ENCODE data around the gene OBP2A. TPM values are rescaled to one million over a fixed set of nuclear protein-coding genes. Genes with fewer than 3 reads are reported as not detected.

The OBP2A gene
- total RNA-seq, 1 experiment from 2014 or later: not detected

DNA sequence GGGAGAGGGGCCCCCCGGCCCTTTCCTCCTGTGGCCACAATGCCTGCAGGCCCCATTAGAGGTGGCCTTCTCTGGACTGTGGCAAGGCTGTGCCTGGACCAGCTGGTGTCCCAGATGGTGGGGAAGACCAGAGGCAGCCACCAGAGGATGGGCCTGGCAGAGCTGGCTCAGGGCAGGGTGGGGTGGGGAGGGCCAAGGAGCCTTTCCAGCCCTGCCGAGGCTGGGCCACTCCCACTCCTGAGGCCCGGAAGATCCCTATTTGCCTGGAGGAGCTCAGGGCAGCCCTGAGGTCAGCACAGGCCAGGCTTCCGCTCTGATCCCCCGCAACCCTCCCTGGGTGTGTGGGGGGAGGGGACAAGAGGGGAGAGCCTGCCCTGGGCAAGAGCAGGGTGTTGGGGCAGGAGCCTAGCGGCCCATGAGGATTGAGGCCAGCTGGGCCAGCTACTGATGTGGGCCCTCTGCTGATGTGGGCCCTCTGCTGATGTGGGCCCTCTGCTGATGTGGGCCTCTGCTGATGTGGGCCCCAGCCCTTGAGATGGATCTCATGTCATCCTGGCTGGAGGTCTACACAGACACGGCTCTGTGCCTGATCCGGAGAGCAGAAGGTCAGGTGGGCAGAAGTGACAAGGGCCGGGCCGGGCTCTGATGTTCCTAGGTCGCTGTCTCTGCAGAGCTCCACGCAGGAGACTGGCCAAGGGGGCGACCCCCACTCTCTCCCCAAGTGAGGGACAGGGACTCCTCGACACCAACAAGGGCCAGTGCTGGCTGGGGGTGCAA is 39.4 kb upstream of the OBP2A start:
- Histone ChIP-seq H3K79me1 (ENCODE audit: insufficient read depth, low read depth, low read length, poor library complexity, severe bottlenecking) (no peaks in the 10 kb centered on the region), H3K56ac (ENCODE audit: insufficient read length, low read depth, low read length) (no peak overlapping the region), H3K9ac (ENCODE audit: extremely low read depth, insufficient read length, low read length) (no peak overlapping the region), H3K79me2 (ENCODE audit: insufficient read depth, low read length) (no peaks in the 10 kb centered on the region), H4K20me1 (ENCODE audit: control insufficient read depth, insufficient read depth, insufficient read length) (no peaks in the 10 kb centered on the region), H2BK5ac (ENCODE audit: insufficient read length, low read length) (no peak overlapping the region), H3K18ac (ENCODE audit: insufficient read length, low read depth, low read length) (no peak overlapping the region), H4K91ac (ENCODE audit: insufficient read length, low read depth, low read length) (no peak overlapping the region), H2BK20ac (ENCODE audit: low read depth, low read length, poor library complexity, severe bottlenecking) (no peak overlapping the region), H3K27me3 (ENCODE audit: insufficient read depth, low read length) (no peaks in the 10 kb centered on the region), H3K4me1 (ENCODE audit: insufficient read depth, low read length) (peaks cover 2% of the 10 kb centered on the region; the same call in 1 of the 2 replicates), H3K27ac (ENCODE audit: insufficient read length, low read depth, low read length) (no peak overlapping the region), H3T11ph (ENCODE audit: low read length) (no peak overlapping the region), H2BK15ac (ENCODE audit: low read depth, low read length) (no peak overlapping the region; the same call in 1 of the 2 replicates), H3K9me3 (ENCODE audit: control insufficient read depth, low read depth, low read length) (no peaks in the 10 kb centered on the region), H2AK5ac (ENCODE audit: insufficient read length, low read length) (no peak overlapping the region), H4K5ac (ENCODE audit: insufficient read length, low read depth, low read length) (no peak overlapping the region), H3K23ac (ENCODE audit: insufficient read length, low read depth, low read length) (no peak overlapping the region), H2BK12ac (ENCODE audit: insufficient read length, low read depth, low read length) (no peak overlapping the region), H3K4ac (ENCODE audit: low read depth, low read length) (no peak overlapping the region), H3K23me2 (ENCODE audit: insufficient read length, low read depth, low read length, poor library complexity, severe bottlenecking) (peaks cover under 1% of the 10 kb centered on the region), H2BK120ac (ENCODE audit: low read depth, low read length, poor library complexity, severe bottlenecking) (no peak overlapping the region), H3K4me2 (ENCODE audit: insufficient read depth, insufficient read length, low read length) (no peak overlapping the region), H4K8ac (replicated peaks; ENCODE audit: insufficient read length, low read depth, low read length) (no peak overlapping the region), H2AFZ (ENCODE audit: low read length) (no peak overlapping the region), H3K14ac (ENCODE audit: insufficient read depth, low read length) (peak overlapping the region; percentile 25; the same call in 1 of the 2 replicates)
- H3K27me3 Mint-ChIP-seq (ENCODE audit: low read depth): no peaks in the 10 kb centered on the region
- no peak overlapping the region for H3K4me3 Mint-ChIP-seq
- peaks cover 17 to 37% (median 36%) of the 10 kb centered on the region in 3 experiments; a peak in 6 of 7 replicates for H3K36me3 Mint-ChIP-seq (ENCODE audit: insufficient read depth in 1 of 3, low read depth in 3 of 3)
- no peaks in the 10 kb centered on the region; a peak in 1 of 5 replicates for H3K9me3 Mint-ChIP-seq
- no peak overlapping the region; a peak in 1 of 7 replicates for H3K27ac Mint-ChIP-seq
- peak; percentile 65 for DNase-seq
- TF ChIP-seq, protein P1, sequence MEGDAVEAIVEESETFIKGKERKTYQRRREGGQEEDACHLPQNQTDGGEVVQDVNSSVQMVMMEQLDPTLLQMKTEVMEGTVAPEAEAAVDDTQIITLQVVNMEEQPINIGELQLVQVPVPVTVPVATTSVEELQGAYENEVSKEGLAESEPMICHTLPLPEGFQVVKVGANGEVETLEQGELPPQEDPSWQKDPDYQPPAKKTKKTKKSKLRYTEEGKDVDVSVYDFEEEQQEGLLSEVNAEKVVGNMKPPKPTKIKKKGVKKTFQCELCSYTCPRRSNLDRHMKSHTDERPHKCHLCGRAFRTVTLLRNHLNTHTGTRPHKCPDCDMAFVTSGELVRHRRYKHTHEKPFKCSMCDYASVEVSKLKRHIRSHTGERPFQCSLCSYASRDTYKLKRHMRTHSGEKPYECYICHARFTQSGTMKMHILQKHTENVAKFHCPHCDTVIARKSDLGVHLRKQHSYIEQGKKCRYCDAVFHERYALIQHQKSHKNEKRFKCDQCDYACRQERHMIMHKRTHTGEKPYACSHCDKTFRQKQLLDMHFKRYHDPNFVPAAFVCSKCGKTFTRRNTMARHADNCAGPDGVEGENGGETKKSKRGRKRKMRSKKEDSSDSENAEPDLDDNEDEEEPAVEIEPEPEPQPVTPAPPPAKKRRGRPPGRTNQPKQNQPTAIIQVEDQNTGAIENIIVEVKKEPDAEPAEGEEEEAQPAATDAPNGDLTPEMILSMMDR (conservative IDR thresholded peaks at IDR 0.05): no peak
- WGBS (ENCODE audit: extremely low coverage, insufficient read length, low lambda C conversion rate): no CpG with 5 or more reads among the region's 14 CpGs
- peaks cover 8% of the 10 kb centered on the region in 2 experiments for H3K4me1 Mint-ChIP-seq
